Neural progenitor cell (in vitro differentiated cells): ENCODE data around the gene SSC5D.

Experiments used
- EZH2 ChIP-seq: fragments of 200-600 bp; sonication (generic); IDR thresholded peaks from 2 replicates; pipeline ENCODE4 v1.6.1; 2017; ENCODE audit warnings: antibody characterized with exemption, mild to moderate bottlenecking, moderate library complexity
- EZH2phosphoT487 ChIP-seq: fragments of 200-600 bp; sonication (generic); IDR thresholded peaks from 2 replicates; pipeline ENCODE4 v1.6.1; 2017; ENCODE audit warnings: antibody characterized with exemption
- TF ChIP-seq, protein P1 (sequence below): fragments of 200-600 bp; sonication (generic); IDR thresholded peaks from 2 replicates; pipeline ENCODE4 v1.5.1; 2017; ENCODE audit warnings: antibody characterized with exemption, mild to moderate bottlenecking

GRCh38 chr19:55481148-55481793, 7.0 kb upstream of the SSC5D start:
- TF ChIP-seq, protein P1, sequence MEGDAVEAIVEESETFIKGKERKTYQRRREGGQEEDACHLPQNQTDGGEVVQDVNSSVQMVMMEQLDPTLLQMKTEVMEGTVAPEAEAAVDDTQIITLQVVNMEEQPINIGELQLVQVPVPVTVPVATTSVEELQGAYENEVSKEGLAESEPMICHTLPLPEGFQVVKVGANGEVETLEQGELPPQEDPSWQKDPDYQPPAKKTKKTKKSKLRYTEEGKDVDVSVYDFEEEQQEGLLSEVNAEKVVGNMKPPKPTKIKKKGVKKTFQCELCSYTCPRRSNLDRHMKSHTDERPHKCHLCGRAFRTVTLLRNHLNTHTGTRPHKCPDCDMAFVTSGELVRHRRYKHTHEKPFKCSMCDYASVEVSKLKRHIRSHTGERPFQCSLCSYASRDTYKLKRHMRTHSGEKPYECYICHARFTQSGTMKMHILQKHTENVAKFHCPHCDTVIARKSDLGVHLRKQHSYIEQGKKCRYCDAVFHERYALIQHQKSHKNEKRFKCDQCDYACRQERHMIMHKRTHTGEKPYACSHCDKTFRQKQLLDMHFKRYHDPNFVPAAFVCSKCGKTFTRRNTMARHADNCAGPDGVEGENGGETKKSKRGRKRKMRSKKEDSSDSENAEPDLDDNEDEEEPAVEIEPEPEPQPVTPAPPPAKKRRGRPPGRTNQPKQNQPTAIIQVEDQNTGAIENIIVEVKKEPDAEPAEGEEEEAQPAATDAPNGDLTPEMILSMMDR, result no peak
- TF ChIP-seq EZH2 (no peak), EZH2phosphoT487 (no peak)
